GM06990 (cell line): ENCODE measurements around the gene KIF18A.
"Not testable (repeated sequence)": the region's sequence is repeated elsewhere in the genome, so short reads cannot be mapped to it uniquely, and the experiment has no call there.

ENCODE experiments used
- DNase-seq: peaks from one replicate; pipeline ENCODE4 v3.0.0-alpha.2; 2011; ENCODE audit not compliant: insufficient read length; ENCODE audit errors: extremely low read depth
- H3K27me3 ChIP-seq: replicated peaks from 2 replicates; pipeline ENCODE4 v1.6.0; 2011; ENCODE audit warnings: low read length; ENCODE audit not compliant: control insufficient read depth, insufficient read depth
- H3K36me3 ChIP-seq: 2 replicates; pipeline ENCODE4 v1.5.1; 2011; ENCODE audit warnings: low read length; ENCODE audit not compliant: control insufficient read depth, insufficient read depth
- H3K4me3 ChIP-seq: replicated peaks from 2 replicates; pipeline ENCODE4 v1.5.1; 2011; ENCODE audit warnings: low read depth, mild to moderate bottlenecking, control low read depth, low read length
- CTCF ChIP-seq: IDR thresholded peaks from 2 replicates; pipeline ENCODE4 v1.5.1; 2011; ENCODE audit warnings: low read length, control low read depth, mild to moderate bottlenecking, inconsistent platforms; ENCODE audit not compliant: insufficient read depth, poor library complexity, severe bottlenecking

The KIF18A gene

GRCh38 chr11:28142724-28143123 is 34.8 kb upstream of the KIF18A start:
- Histone ChIP-seq H3K4me3 (no peak overlapping the region), H3K27me3 (no peaks in the 10 kb centered on the region), H3K36me3 (no peaks in the 10 kb centered on the region; the same call in 1 of the 2 replicates)
- no peak for TF ChIP-seq CTCF
- no peak for DNase-seq

GRCh38 chr11:28140689-28141455 is 32.9 kb upstream of the KIF18A start:
- no peak for DNase-seq
- Histone ChIP-seq H3K27me3 (no peaks in the 10 kb centered on the region), H3K36me3 (no peaks in the 10 kb centered on the region; the same call in 1 of the 2 replicates), H3K4me3 (no peak overlapping the region)
- TF ChIP-seq CTCF = no peak

- no peak overlapping the region for H3K4me3 ChIP-seq
- TF ChIP-seq CTCF = no peak
- no peaks in the 10 kb centered on the region for H3K27me3 ChIP-seq
- H3K36me3 ChIP-seq = no peaks in the 10 kb centered on the region; the same call in 1 of the 2 replicates
- no peak for DNase-seq
Measured at GRCh38 chr11:28139841-28140415, 32.0 kb upstream of the KIF18A start.

GRCh38 chr11:28137832-28138231 is 29.9 kb upstream of the KIF18A start:
- TF ChIP-seq CTCF = no peak
- Histone ChIP-seq H3K4me3 (no peak overlapping the region), H3K36me3 (no peaks in the 10 kb centered on the region; the same call in 1 of the 2 replicates), H3K27me3 (no peaks in the 10 kb centered on the region)
- DNase-seq = no peak

GRCh38 chr11:28137366-28137765 is 29.4 kb upstream of the KIF18A start:
- Histone ChIP-seq H3K27me3 (no peaks in the 10 kb centered on the region), H3K36me3 (no peaks in the 10 kb centered on the region; the same call in 1 of the 2 replicates), H3K4me3 (no peak overlapping the region)
- no peak for TF ChIP-seq CTCF
- no peak for DNase-seq

GRCh38 chr11:28136157-28136556 is 28.2 kb upstream of the KIF18A start:
- H3K4me3 ChIP-seq, H3K27me3 ChIP-seq, H3K36me3 ChIP-seq, DNase-seq: not testable (repeated sequence)
